GM21447 (cell line): Measurements from ENCODE around the gene PHRF1.
"Not testable (repeated sequence)": the region's sequence is repeated elsewhere in the genome, so short reads cannot be mapped to it uniquely, and the experiment has no call there.

Experiments used
- ATAC-seq: cut with Tn5 transposase; IDR thresholded peaks from one replicate; pipeline ENCODE4 v1.9.1; 2021; ENCODE audit not compliant: unreplicated experiment

PHRF1 gene

DNA sequence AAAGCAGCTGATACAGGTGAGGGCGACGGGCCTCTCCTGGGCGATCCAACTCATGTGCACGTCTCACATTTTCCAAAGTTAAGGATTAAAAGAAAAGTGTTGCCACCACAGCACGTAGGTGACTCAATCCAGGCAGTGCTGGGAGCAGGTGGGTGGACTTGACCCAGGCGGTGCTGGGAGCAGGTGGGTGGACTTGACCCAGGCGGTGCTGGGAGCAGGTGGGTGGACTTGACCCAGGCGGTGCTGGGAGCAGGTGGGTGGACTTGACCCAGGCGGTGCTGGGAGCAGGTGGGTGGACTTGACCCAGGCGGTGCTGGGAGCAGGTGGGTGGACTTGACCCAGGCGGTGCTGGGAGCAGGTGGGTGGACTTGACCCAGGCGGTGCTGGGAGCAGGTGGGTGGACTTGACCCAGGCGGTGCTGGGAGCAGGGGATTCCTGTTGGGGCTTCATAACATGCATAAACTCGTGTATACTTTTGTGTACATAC is 71.4 kb downstream of the PHRF1 start:
- not testable (repeated sequence) for ATAC-seq

DNA sequence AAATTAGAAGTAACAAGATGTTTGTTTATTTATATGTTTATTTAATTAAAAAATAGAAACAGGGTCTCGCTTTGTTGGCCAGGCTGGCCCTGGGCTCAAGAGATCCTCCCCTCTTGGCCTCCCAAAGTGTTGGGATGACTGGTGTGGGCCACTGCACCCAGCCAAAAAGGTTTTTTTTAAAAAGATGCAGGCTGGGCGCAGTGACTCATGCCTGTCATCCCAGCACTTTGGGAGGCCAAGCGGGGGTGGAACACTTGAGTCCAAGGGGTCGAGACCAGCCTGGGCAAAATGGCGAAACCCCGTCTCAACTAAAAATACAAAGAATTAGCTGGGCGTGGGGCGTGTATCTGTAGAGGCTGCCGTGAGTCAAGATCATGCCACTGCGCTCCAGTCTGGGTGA is 74.2 kb downstream of the PHRF1 start:
- no peak for ATAC-seq

- ATAC-seq: not testable (repeated sequence)
Measured at GRCh38 chr11:653136-653535, 76.9 kb downstream of the PHRF1 start.

- ATAC-seq: no peak
Measured at GRCh38 chr11:653837-654236, 77.6 kb downstream of the PHRF1 start.

GRCh38 chr11:654444-654843 is 78.2 kb downstream of the PHRF1 start:
- ATAC-seq: not testable (repeated sequence)

GRCh38 chr11:655036-655726 is 78.9 kb downstream of the PHRF1 start:
- ATAC-seq: no peak

- no peak for ATAC-seq
Measured at GRCh38 chr11:656426-656825, 80.2 kb downstream of the PHRF1 start.

- ATAC-seq: no peak
Measured at GRCh38 chr11:656866-657265, 80.6 kb downstream of the PHRF1 start.

DNA sequence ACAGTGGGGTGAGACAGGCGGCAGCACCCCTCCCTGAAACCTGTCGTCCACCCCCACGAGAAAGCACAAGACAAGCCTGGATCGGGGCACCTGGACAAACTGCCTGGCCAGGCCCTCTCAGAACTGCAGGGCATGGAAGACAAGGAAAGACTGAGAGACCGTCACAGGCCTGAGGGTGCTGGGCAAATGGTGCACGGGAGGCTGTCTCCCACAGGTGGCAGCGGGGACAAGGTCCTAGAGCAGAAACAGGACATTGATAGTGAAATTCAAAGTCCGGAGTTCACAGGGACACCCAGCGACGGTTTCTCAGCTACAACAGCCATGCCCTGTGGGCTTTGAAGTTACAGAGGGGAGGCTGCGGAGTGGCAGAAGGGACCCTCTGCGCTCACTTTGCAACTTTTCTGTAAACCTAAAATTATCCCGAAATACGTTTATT is 81.4 kb downstream of the PHRF1 start:
- ATAC-seq: no peak

DNA sequence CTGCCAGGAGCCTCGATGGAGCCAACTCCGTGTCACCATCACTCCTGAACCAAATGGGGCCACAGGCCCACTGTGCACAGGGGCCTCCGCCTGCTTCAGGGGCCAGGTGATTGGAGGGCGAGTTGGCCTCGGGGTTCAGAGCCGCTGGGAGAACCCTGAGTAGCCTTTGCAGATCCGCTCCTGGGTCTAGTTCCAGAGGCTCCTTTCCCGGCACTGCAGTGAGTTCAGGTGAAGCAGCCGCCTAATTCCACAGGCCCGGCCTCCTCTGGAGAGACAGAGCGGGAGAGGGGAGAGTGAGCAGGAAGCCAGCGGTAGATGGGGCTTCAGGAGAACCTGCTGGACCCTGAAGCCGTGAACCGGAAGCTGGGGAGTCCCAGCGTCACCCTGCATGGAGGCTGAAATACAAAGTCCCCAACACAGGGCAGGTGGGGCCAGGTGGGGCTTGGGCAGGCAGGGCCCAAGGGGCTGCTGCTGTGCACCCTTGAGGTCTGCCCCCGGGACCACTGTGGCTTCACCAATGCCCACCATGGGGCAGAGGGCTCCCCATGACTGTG is 83.3 kb downstream of the PHRF1 start:
- no peak for ATAC-seq

DNA sequence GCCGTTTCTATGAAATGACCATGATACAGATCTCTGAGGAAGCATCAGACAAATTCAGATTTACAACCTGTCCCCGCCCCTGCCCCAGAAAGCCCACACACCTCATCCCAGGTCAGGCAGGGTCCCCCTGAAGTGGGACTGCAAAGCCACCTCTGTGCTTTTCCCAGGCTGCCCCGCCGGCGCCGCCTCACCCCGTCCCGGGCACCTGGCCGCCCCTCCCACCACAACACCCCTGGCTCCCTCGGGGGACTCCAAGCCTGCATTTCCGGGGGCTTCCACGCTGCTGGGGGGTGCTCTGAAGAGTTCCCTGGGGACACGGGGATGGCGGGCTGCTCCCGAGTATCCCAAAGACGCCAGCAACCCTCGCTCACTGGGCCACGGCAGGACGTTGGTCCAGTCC is 84.0 kb downstream of the PHRF1 start:
- no peak for ATAC-seq

DNA sequence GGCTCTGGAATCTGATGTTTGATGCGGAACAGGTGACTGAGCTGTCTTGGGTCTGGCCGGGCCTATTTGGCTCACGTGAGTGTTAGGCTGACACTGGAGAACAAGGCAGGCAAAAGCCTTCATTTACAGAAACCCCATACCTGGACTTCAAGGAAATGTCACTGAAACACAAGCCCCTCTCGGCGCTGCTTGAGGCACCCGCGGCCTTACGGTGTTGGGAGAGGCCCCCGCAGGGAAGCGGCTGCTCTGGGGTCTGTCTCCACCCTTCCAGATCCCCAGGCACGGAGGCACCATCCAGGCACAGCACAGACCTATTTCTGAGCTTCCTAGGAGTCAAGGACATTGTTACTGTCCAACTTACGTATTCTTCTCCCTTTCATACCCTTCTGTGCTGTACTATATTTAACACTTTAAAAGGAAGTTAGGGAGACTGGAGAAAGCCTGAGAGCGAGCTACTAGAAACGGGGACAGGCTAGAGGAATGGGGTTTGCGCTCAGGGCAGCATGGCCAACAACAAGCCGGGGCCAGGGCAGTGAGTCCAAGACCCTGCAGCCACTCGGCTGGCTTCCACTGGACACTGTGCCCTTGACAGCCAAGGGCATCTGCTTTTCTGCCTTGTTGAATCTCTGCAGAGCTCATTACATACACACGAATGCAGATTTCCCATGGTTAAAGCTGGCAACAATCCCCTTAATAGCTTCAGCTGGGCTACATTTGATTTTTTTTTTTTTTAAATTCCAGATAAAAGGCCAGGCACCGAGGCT is 84.6 kb downstream of the PHRF1 start:
- no peak for ATAC-seq
